NCI-H2196 (cell line): ENCODE results near the gene GPR21.

ENCODE experiments used
- DNase-seq: peaks from one replicate; lab custom pipeline; 2025; ENCODE audit not compliant: unreplicated experiment; lab: John Stamatoyannopoulos, UW

Gene GPR21

GRCh38 chr9:123033352-123033751, at the start of gene GPR21:
GPR21 (plus strand) TSS chr9:123033667; CDS start chr9:123034567, 900 bp downstream.
- no peak for DNase-seq

GRCh38 chr9:122986010-122986409, 47.5 kb upstream of the GPR21 start:
- DNase-seq = no peak

- DNase-seq = no peak
These were observed 45.3 kb upstream of the GPR21 start for GRCh38 chr9:122988141-122988540.

GRCh38 chr9:122988920-122989621, 44.4 kb upstream of the GPR21 start:
- no peak for DNase-seq

- DNase-seq = peak; percentile 24
These were observed 42.1 kb upstream of the GPR21 start for GRCh38 chr9:122991370-122991830.

GRCh38 chr9:122996586-122996985, 36.9 kb upstream of the GPR21 start:
- no peak for DNase-seq

- no peak for DNase-seq
These were observed 35.0 kb upstream of the GPR21 start for GRCh38 chr9:122998448-122998847.

- no peak for DNase-seq
These were observed 32.9 kb upstream of the GPR21 start for GRCh38 chr9:123000371-123001068.

GRCh38 chr9:123002754-123003153, 30.7 kb upstream of the GPR21 start:
- no peak for DNase-seq

- no peak for DNase-seq
These were observed 30.0 kb upstream of the GPR21 start for GRCh38 chr9:123003466-123003865.

- no peak for DNase-seq
These were observed 27.5 kb upstream of the GPR21 start for GRCh38 chr9:123005964-123006363.

GRCh38 chr9:123007269-123007668, 26.2 kb upstream of the GPR21 start:
- DNase-seq = no peak

- DNase-seq = no peak
These were observed 24.6 kb upstream of the GPR21 start for GRCh38 chr9:123008909-123009308.

GRCh38 chr9:123011380-123011779, 22.1 kb upstream of the GPR21 start:
- no peak for DNase-seq

- DNase-seq = no peak
These were observed 21.5 kb upstream of the GPR21 start for GRCh38 chr9:123011878-123012528.

- no peak for DNase-seq
These were observed 16.8 kb upstream of the GPR21 start for GRCh38 chr9:123016631-123017030.

GRCh38 chr9:123020796-123021195, 12.7 kb upstream of the GPR21 start:
- no peak for DNase-seq

- DNase-seq = no peak
These were observed 7.0 kb upstream of the GPR21 start for GRCh38 chr9:123026425-123026824.

GRCh38 chr9:123027517-123027916, 6.0 kb upstream of the GPR21 start:
- DNase-seq = no peak

GRCh38 chr9:123028136-123028535, 5.3 kb upstream of the GPR21 start:
- DNase-seq = no peak

- DNase-seq = no peak
These were observed 4.5 kb upstream of the GPR21 start for GRCh38 chr9:123028973-123029372.

GRCh38 chr9:123031963-123032362, 1.5 kb upstream of the GPR21 start:
- DNase-seq = no peak
